WTC11 (cell line): ENCODE results near the gene HMGCL. TPM values are rescaled to one million over a fixed set of nuclear protein-coding genes. Genes with fewer than 3 reads are reported as not detected.

Source experiments
- ATAC-seq: fragments of 200-7000 bp; cut with Tn5 transposase; 2 replicates; pipeline ENCODE4 v1.10.0; 2021; ENCODE audit warnings: mild to moderate bottlenecking, moderate library complexity
- CTCF ChIA-PET: fragments of 300-600 bp; sonication (Branson Sonifier 250); formaldehyde crosslinking; loops from one replicate; lab custom pipeline; 2021; ENCODE audit warnings: antibody characterized with exemption; lab: Charles Lee
- POLR2A ChIA-PET: fragments of 350-600 bp; sonication (Branson Sonifier 250); formaldehyde crosslinking; loops from one replicate; lab custom pipeline; 2021; ENCODE audit warnings: antibody characterized with exemption; lab: Charles Lee
- DNase-seq: peaks from one replicate; pipeline ENCODE4 v3.0.0; 2021; ENCODE audit warnings: low spot score
- H3K27ac Mint-ChIP-seq: 2 replicates; pipeline ENCODE4 v1.8.0; 2021; ENCODE audit warnings: mixed read lengths
- H3K27me3 Mint-ChIP-seq: 2 replicates; pipeline ENCODE4 v1.8.0; 2021; ENCODE audit warnings: low read depth, mild to moderate bottlenecking, moderate library complexity, mixed read lengths
- H3K36me3 Mint-ChIP-seq: 2 replicates; pipeline ENCODE4 v1.8.0; 2021; ENCODE audit warnings: mixed read lengths
- H3K4me1 Mint-ChIP-seq: 2 replicates; pipeline ENCODE4 v1.8.0; 2022; ENCODE audit warnings: mixed read lengths
- H3K4me3 Mint-ChIP-seq: 2 replicates; pipeline ENCODE4 v1.8.0; 2021; ENCODE audit warnings: mild to moderate bottlenecking, moderate library complexity, mixed read lengths
- H3K9me3 Mint-ChIP-seq: 2 replicates; pipeline ENCODE4 v1.8.0; 2021; ENCODE audit warnings: mixed read lengths
- ESRRA ChIP-seq: sonication (generic); formaldehyde crosslinking; IDR thresholded peaks from 2 replicates; pipeline ENCODE4 v1.8.1; 2022; ENCODE audit warnings: mild to moderate bottlenecking, missing genetic modification reagents, borderline replicate concordance
- FOXP1 ChIP-seq: sonication (generic); formaldehyde crosslinking; IDR thresholded peaks from 2 replicates; pipeline ENCODE4 v1.8.0; 2022; ENCODE audit warnings: missing genetic modification reagents, mild to moderate bottlenecking, moderate library complexity, borderline replicate concordance
- GABPB1 ChIP-seq: sonication (generic); formaldehyde crosslinking; IDR thresholded peaks from 2 replicates; pipeline ENCODE4 v1.8.1; 2023; ENCODE audit warnings: mild to moderate bottlenecking, missing genetic modification reagents
- NFE2L1 ChIP-seq: sonication (generic); formaldehyde crosslinking; IDR thresholded peaks from 2 replicates; pipeline ENCODE4 v1.8.1; 2023; ENCODE audit warnings: missing genetic modification reagents
- NR1H2 ChIP-seq: sonication (generic); formaldehyde crosslinking; IDR thresholded peaks from 2 replicates; pipeline ENCODE4 v1.9.0; 2021; ENCODE audit warnings: mild to moderate bottlenecking, moderate library complexity, missing genetic modification reagents
- NR2C2 ChIP-seq: sonication (generic); formaldehyde crosslinking; IDR thresholded peaks from 2 replicates; pipeline ENCODE4 v1.8.0; 2022; ENCODE audit warnings: mild to moderate bottlenecking, missing genetic modification reagents
- RELA ChIP-seq: sonication (generic); formaldehyde crosslinking; IDR thresholded peaks from 2 replicates; pipeline ENCODE4 v1.8.1; 2022; ENCODE audit warnings: missing genetic modification reagents, mild to moderate bottlenecking, borderline replicate concordance
- SMAD3 ChIP-seq: sonication (generic); formaldehyde crosslinking; IDR thresholded peaks from 2 replicates; pipeline ENCODE4 v1.8.0; 2022; ENCODE audit warnings: missing genetic modification reagents, mild to moderate bottlenecking, borderline replicate concordance
- SOX15 ChIP-seq: fragments of 250-450 bp; sonication (Bioruptor Pico); IDR thresholded peaks from 2 replicates; pipeline ENCODE4 v1.9.0; 2021; ENCODE audit warnings: mild to moderate bottlenecking
- SP1 ChIP-seq: sonication (generic); formaldehyde crosslinking; conservative IDR thresholded peaks from 2 replicates; pipeline ENCODE4 v1.8.1; 2022; ENCODE audit warnings: missing genetic modification reagents
- TCF7 ChIP-seq: sonication (generic); formaldehyde crosslinking; IDR thresholded peaks from 2 replicates; pipeline ENCODE4 v1.8.0; 2022; ENCODE audit warnings: mild to moderate bottlenecking, low read depth, missing genetic modification reagents, moderate library complexity
- ZNF396 ChIP-seq: fragments of 250-450 bp; sonication (Bioruptor Pico); IDR thresholded peaks from 2 replicates; pipeline ENCODE4 v1.8.0; 2021; ENCODE audit warnings: mild to moderate bottlenecking, moderate library complexity, borderline replicate concordance
- total RNA-seq: library from RNA; stranded (reverse); gene quantifications from 3 replicates; pipeline ENCODE4 v1.2.3, GENCODE V29; 2021
- TF ChIP-seq, protein P1 (sequence below): sonication (generic); formaldehyde crosslinking; IDR thresholded peaks from 2 replicates; pipeline ENCODE4 v1.8.1; 2022; ENCODE audit warnings: missing genetic modification reagents, borderline replicate concordance
- TF ChIP-seq, protein P2 (sequence below): sonication (generic); formaldehyde crosslinking; IDR thresholded peaks from 2 replicates; pipeline ENCODE4 v1.8.0; 2023; ENCODE audit warnings: missing genetic modification reagents, mild to moderate bottlenecking, borderline replicate concordance
- TF ChIP-seq, protein P3 (sequence below): sonication (generic); formaldehyde crosslinking; IDR thresholded peaks from 2 replicates; pipeline ENCODE4 v1.8.0; 2022; ENCODE audit warnings: mild to moderate bottlenecking, missing genetic modification reagents
- TF ChIP-seq, protein P4 (sequence below): sonication (generic); formaldehyde crosslinking; IDR thresholded peaks from 2 replicates; pipeline ENCODE4 v1.8.1; 2023; ENCODE audit warnings: mild to moderate bottlenecking, moderate library complexity, missing genetic modification reagents
- TF ChIP-seq, protein P5 (sequence below): sonication (generic); formaldehyde crosslinking; IDR thresholded peaks from 2 replicates; pipeline ENCODE4 v1.8.0; 2023; ENCODE audit warnings: mild to moderate bottlenecking, missing genetic modification reagents

HMGCL gene
- total RNA-seq, 1 experiment from 2014 or later: 22.7 TPM

DNA sequence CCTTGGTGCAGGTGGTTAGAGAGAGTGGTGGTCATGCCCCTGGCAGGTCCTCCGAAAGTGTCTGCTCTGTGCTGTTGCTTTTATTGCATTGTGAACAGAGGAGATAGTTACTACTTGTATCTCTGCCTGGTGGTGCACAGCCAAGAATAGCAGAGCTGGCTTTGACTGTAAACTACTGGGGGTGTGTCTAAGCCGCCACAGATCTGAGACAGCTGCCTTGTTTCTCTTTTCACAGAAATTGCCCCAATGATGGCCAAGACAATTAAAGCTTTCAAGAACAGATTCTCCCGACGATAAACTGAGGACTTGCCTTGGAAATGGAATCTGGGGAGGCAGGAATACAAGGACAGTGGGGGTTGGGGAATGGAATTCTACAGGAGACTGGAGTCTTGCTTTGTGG is 66.0 kb downstream of the HMGCL start:
- TF ChIP-seq RELA (no peak), NFE2L1 (no peak), SMAD3 (no peak), ZNF396 (no peak), TCF7 (CRISPR knock-in tag) (no peak), FOXP1 (CRISPR knock-in tag) (no peak), SP1 (CRISPR knock-in tag) (no peak), ESRRA (CRISPR knock-in tag) (no peak), NR2C2 (no peak), NR1H2 (no peak), SOX15 (CRISPR knock-in tag) (no peak), GABPB1 (CRISPR knock-in tag) (no peak)
- TF ChIP-seq, protein P1, sequence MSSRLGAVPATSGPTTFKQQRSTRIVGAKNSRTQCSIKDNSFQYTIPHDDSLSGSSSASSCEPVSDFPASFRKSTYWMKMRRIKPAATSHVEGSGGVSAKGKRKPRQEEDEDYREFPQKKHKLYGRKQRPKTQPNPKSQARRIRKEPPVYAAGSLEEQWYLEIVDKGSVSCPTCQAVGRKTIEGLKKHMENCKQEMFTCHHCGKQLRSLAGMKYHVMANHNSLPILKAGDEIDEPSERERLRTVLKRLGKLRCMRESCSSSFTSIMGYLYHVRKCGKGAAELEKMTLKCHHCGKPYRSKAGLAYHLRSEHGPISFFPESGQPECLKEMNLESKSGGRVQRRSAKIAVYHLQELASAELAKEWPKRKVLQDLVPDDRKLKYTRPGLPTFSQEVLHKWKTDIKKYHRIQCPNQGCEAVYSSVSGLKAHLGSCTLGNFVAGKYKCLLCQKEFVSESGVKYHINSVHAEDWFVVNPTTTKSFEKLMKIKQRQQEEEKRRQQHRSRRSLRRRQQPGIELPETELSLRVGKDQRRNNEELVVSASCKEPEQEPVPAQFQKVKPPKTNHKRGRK (CRISPR knock-in tag): no peak
- TF ChIP-seq, protein P2, sequence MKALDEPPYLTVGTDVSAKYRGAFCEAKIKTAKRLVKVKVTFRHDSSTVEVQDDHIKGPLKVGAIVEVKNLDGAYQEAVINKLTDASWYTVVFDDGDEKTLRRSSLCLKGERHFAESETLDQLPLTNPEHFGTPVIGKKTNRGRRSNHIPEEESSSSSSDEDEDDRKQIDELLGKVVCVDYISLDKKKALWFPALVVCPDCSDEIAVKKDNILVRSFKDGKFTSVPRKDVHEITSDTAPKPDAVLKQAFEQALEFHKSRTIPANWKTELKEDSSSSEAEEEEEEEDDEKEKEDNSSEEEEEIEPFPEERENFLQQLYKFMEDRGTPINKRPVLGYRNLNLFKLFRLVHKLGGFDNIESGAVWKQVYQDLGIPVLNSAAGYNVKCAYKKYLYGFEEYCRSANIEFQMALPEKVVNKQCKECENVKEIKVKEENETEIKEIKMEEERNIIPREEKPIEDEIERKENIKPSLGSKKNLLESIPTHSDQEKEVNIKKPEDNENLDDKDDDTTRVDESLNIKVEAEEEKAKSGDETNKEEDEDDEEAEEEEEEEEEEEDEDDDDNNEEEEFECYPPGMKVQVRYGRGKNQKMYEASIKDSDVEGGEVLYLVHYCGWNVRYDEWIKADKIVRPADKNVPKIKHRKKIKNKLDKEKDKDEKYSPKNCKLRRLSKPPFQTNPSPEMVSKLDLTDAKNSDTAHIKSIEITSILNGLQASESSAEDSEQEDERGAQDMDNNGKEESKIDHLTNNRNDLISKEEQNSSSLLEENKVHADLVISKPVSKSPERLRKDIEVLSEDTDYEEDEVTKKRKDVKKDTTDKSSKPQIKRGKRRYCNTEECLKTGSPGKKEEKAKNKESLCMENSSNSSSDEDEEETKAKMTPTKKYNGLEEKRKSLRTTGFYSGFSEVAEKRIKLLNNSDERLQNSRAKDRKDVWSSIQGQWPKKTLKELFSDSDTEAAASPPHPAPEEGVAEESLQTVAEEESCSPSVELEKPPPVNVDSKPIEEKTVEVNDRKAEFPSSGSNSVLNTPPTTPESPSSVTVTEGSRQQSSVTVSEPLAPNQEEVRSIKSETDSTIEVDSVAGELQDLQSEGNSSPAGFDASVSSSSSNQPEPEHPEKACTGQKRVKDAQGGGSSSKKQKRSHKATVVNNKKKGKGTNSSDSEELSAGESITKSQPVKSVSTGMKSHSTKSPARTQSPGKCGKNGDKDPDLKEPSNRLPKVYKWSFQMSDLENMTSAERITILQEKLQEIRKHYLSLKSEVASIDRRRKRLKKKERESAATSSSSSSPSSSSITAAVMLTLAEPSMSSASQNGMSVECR (CRISPR knock-in tag): no peak
- TF ChIP-seq, protein P3, sequence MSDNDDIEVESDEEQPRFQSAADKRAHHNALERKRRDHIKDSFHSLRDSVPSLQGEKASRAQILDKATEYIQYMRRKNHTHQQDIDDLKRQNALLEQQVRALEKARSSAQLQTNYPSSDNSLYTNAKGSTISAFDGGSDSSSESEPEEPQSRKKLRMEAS (CRISPR knock-in tag): no peak
- TF ChIP-seq, protein P4, sequence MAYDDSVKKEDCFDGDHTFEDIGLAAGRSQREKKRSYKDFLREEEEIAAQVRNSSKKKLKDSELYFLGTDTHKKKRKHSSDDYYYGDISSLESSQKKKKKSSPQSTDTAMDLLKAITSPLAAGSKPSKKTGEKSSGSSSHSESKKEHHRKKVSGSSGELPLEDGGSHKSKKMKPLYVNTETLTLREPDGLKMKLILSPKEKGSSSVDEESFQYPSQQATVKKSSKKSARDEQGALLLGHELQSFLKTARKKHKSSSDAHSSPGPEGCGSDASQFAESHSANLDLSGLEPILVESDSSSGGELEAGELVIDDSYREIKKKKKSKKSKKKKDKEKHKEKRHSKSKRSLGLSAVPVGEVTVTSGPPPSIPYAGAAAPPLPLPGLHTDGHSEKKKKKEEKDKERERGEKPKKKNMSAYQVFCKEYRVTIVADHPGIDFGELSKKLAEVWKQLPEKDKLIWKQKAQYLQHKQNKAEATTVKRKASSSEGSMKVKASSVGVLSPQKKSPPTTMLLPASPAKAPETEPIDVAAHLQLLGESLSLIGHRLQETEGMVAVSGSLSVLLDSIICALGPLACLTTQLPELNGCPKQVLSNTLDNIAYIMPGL (CRISPR knock-in tag): no peak
- TF ChIP-seq, protein P5, sequence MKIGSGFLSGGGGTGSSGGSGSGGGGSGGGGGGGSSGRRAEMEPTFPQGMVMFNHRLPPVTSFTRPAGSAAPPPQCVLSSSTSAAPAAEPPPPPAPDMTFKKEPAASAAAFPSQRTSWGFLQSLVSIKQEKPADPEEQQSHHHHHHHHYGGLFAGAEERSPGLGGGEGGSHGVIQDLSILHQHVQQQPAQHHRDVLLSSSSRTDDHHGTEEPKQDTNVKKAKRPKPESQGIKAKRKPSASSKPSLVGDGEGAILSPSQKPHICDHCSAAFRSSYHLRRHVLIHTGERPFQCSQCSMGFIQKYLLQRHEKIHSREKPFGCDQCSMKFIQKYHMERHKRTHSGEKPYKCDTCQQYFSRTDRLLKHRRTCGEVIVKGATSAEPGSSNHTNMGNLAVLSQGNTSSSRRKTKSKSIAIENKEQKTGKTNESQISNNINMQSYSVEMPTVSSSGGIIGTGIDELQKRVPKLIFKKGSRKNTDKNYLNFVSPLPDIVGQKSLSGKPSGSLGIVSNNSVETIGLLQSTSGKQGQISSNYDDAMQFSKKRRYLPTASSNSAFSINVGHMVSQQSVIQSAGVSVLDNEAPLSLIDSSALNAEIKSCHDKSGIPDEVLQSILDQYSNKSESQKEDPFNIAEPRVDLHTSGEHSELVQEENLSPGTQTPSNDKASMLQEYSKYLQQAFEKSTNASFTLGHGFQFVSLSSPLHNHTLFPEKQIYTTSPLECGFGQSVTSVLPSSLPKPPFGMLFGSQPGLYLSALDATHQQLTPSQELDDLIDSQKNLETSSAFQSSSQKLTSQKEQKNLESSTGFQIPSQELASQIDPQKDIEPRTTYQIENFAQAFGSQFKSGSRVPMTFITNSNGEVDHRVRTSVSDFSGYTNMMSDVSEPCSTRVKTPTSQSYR: no peak
- CTCF ChIA-PET: interaction anchor here (1.8 kb wide), 1 partner anchor 13 kb away, joined by 11 read pairs; no protein-coding TSS in a partner anchor
- ATAC-seq: no peak
- DNase-seq: no peak
- H3K27ac Mint-ChIP-seq: no peak overlapping the region
- H3K4me3 Mint-ChIP-seq: no peak overlapping the region
- no peaks in the 10 kb centered on the region for H3K27me3 Mint-ChIP-seq
- no peaks in the 10 kb centered on the region for H3K9me3 Mint-ChIP-seq
- no peaks in the 10 kb centered on the region for H3K4me1 Mint-ChIP-seq
- peaks cover 67% of the 10 kb centered on the region for H3K36me3 Mint-ChIP-seq
- POLR2A ChIA-PET: no interaction called here
